ENCODE measurements around the gene THBS3. TPM values are rescaled to one million over a fixed set of nuclear protein-coding genes. Genes with fewer than 3 reads are reported as not detected.

THBS3 gene
- total RNA-seq, 1 donor from 2014 or later, result 118 TPM

DNA sequence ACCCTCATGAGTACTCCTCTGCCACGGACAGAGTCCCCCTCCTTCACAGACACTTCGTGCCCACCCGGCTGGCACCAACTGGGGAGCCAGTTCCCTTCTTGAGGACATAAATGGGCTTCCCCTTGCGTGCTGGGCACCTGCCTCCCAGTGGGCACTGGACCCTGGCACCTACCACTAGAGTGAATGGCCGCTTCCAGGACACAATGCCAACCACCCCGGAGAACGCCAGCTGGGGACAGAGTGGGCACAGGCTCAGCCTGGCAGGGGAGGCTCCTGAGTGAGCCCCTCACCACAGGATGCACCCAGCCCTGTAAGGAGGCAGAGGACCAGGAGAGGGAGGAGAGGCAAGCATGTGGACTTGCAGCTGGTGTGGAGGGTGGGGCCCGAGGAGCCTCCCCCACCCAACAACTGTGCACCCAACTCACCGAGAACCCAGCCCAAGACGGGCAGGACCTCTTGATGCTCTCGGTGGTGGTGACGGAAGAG, 46.6 kb upstream of the THBS3 start:
- Mint-ChIP-seq H3K27me3 (ENCODE audit: low read depth) (no peaks in the 10 kb centered on the region), H3K36me3 (ENCODE audit: low read depth) (peaks cover 15% of the 10 kb centered on the region), H3K4me3 (ENCODE audit: unreplicated experiment) (peak overlapping the region; percentile 83), H3K4me1 (ENCODE audit: low read depth) (peaks cover 42% of the 10 kb centered on the region), H3K9me3 (ENCODE audit: low read depth) (no peaks in the 10 kb centered on the region), H3K27ac (ENCODE audit: unreplicated experiment) (peak overlapping the region; percentile 73)
- DNase-seq (ENCODE audit: low spot score), result no peak
- TF ChIP-seq, protein P1, sequence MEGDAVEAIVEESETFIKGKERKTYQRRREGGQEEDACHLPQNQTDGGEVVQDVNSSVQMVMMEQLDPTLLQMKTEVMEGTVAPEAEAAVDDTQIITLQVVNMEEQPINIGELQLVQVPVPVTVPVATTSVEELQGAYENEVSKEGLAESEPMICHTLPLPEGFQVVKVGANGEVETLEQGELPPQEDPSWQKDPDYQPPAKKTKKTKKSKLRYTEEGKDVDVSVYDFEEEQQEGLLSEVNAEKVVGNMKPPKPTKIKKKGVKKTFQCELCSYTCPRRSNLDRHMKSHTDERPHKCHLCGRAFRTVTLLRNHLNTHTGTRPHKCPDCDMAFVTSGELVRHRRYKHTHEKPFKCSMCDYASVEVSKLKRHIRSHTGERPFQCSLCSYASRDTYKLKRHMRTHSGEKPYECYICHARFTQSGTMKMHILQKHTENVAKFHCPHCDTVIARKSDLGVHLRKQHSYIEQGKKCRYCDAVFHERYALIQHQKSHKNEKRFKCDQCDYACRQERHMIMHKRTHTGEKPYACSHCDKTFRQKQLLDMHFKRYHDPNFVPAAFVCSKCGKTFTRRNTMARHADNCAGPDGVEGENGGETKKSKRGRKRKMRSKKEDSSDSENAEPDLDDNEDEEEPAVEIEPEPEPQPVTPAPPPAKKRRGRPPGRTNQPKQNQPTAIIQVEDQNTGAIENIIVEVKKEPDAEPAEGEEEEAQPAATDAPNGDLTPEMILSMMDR (IDR thresholded peaks at IDR 0.05), result peak; percentile 4

DNA sequence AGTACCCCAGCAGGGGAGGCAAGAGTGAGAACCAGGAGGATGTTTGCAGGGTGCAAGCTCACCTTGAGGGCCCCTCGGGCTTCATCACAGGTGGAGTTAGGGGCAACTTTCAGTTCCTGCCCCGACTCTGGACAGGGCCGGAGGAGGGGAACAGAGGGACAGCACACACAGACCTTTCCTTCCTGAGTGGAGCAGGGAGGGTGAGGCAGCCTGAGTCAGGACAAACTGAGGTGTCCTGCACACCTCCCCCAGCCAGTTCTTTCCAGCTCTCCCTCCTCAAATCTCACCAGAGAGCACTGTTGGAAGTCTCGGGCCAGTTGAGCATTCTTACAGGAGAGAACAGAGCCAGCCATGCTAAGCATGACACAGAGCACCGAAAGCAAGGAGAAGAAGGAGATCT, 46.1 kb upstream of the THBS3 start:
- H3K27me3 Mint-ChIP-seq (ENCODE audit: low read depth), result no peaks in the 10 kb centered on the region
- H3K4me3 Mint-ChIP-seq (ENCODE audit: unreplicated experiment), result peak overlapping the region; percentile 83
- peaks cover 15% of the 10 kb centered on the region for H3K36me3 Mint-ChIP-seq (ENCODE audit: low read depth)
- no peaks in the 10 kb centered on the region for H3K9me3 Mint-ChIP-seq (ENCODE audit: low read depth)
- TF ChIP-seq, protein P1 (IDR thresholded peaks at IDR 0.05), result no peak
- H3K4me1 Mint-ChIP-seq (ENCODE audit: low read depth), result peaks cover 42% of the 10 kb centered on the region
- DNase-seq (ENCODE audit: low spot score), result no peak
- H3K27ac Mint-ChIP-seq (ENCODE audit: unreplicated experiment), result peak overlapping the region; percentile 73

DNA sequence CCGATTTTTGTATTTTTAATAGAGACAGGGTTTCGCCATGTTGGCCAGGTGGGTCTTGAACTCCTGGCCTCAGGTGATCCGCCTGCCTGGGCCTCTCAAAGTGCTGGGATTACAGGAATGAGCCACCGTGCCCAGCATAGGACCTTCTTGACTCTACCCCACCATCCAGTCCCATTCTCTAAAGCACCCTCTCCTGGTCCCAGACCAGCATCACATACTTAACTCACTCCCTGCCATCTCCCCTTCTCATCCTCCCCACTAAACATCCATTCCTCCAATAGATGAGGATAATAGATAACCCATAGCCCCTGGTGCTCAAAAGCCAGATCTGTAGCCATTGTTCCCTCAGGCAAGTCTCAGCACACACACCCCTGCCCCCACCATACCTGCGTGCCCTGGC, 45.5 kb upstream of the THBS3 start:
- peaks cover 42% of the 10 kb centered on the region for H3K4me1 Mint-ChIP-seq (ENCODE audit: low read depth)
- H3K27ac Mint-ChIP-seq (ENCODE audit: unreplicated experiment), result peak overlapping the region; percentile 0
- H3K9me3 Mint-ChIP-seq (ENCODE audit: low read depth), result no peaks in the 10 kb centered on the region
- no peaks in the 10 kb centered on the region for H3K27me3 Mint-ChIP-seq (ENCODE audit: low read depth)
- no peak for DNase-seq (ENCODE audit: low spot score)
- TF ChIP-seq, protein P1 (IDR thresholded peaks at IDR 0.05), result peak; percentile 23
- peak overlapping the region; percentile 83 for H3K4me3 Mint-ChIP-seq (ENCODE audit: unreplicated experiment)
- H3K36me3 Mint-ChIP-seq (ENCODE audit: low read depth), result peaks cover 11% of the 10 kb centered on the region

DNA sequence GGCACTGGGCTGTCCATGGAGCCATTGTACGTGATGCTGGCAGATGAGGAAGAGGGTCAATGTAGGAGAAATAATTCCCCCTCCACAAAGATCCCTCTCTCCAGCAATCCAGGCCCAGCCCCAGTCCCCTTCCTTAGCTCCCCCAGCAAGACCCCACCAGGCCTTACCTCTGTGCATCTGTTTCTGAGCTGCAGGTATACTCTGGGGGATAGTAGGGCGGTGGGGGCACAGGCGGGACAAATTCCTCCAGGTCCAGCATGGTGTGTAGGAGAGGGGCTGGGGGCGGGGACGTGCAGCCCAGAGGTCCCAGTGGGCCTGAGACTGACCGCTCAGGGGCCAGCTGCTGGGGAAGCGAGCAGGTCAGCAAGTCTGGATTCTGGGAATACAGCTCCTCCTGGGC, 43.9 kb upstream of the THBS3 start:
- peaks cover 5% of the 10 kb centered on the region for H3K36me3 Mint-ChIP-seq (ENCODE audit: low read depth)

DNA sequence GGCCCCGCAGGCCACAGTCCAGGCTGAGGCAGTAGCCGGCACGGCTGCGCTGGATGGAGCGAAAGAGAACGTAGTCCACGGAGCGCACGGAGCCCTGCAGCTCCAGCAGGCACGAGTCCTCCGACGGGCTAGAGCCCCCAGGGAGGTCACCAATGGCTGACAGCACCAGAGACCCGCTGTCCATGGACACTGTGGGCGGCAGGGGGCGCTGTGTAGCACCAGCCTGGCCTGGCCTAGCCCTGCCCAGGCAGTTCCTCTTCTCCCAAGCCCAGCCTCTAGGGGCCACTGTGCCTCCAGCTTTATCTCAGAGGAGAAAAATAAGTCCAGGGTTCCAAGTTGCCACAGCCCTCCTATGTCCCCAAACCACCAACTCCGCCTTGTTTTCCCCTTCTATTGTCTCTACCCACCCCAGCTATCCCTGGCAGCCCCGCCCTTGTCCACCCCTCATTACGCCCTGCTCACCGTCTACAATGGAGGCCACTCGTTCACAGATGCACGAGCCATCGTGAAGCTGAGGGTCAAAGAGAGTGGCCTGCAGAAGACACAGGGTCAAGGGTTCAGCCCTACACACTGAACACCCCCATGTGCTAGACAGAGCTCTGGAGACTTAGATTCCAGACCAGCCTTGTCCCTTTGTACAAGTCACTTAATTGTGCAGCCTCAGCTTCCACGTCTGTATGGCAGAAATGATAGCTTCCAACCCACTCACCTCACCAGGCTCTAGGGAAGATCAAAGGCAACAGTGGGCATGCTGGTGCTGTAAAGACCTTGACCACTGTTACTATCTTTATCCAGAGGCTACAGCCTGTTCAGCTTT, 43.1 kb upstream of the THBS3 start:
- Mint-ChIP-seq H3K27ac (ENCODE audit: unreplicated experiment) (peak overlapping the region; percentile 71), H3K27me3 (ENCODE audit: low read depth) (no peaks in the 10 kb centered on the region), H3K4me1 (ENCODE audit: low read depth) (peaks cover 32% of the 10 kb centered on the region), H3K9me3 (ENCODE audit: low read depth) (no peaks in the 10 kb centered on the region), H3K36me3 (ENCODE audit: low read depth) (peaks cover 4% of the 10 kb centered on the region), H3K4me3 (ENCODE audit: unreplicated experiment) (no peak overlapping the region)
- DNase-seq (ENCODE audit: low spot score), result peak; percentile 95
- TF ChIP-seq, protein P1 (IDR thresholded peaks at IDR 0.05), result peak; percentile 99

More for the DNA sequence above, 43.9 kb upstream of the THBS3 start:
- Mint-ChIP-seq H3K27ac (ENCODE audit: unreplicated experiment) (no peak overlapping the region), H3K4me3 (ENCODE audit: unreplicated experiment) (no peak overlapping the region), H3K9me3 (ENCODE audit: low read depth) (no peaks in the 10 kb centered on the region), H3K27me3 (ENCODE audit: low read depth) (no peaks in the 10 kb centered on the region), H3K4me1 (ENCODE audit: low read depth) (peaks cover 39% of the 10 kb centered on the region)
- no peak for DNase-seq (ENCODE audit: low spot score)
- TF ChIP-seq, protein P1 (IDR thresholded peaks at IDR 0.05), result no peak
